Lower leg skin (tissue), 3 donors: ENCODE results near the gene C9orf72.

Source experiments
- CTCF ChIP-seq, 3 donors: fragments of 450-650 bp; IDR thresholded peaks; one replicate each; pipeline ENCODE4 v1.5.1; 2016; ENCODE audit warnings: antibody characterized with exemption in 3 of 3, mild to moderate bottlenecking in 3 of 3, moderate library complexity in 2 of 3
- POLR2A ChIP-seq, 2 donors: fragments of 450-650 bp; IDR thresholded peaks; one replicate each; pipeline ENCODE4 v1.6.1; 2016 to 2017; ENCODE audit warnings: antibody characterized with exemption in 2 of 2, mild to moderate bottlenecking in 1 of 2, moderate library complexity in 1 of 2

DNA sequence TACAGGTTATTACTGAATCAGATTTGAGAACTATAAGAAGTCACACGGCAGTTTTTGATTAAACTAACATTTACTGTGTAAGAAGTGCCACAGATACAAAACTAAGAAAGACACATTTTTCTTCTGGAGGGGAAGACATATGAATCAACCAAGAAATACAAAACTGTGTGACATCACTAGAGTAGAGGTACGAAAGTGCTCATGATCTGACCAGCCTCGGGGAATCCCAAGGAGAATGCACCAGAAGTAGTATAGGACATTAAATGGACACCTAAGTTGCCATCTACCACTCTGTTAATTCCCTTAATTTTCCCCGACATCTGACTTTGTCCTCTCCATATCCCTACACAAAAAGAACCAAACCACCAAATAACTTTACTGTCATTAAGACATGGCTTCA lies 54.5 kb downstream of the C9orf72 start:
- TF ChIP-seq CTCF (IDR thresholded peaks at IDR 0.05) (no peak), POLR2A (IDR thresholded peaks at IDR 0.05) (no peak)
